Measurements from ENCODE around the gene MYO5C. TPM values are rescaled to one million over a fixed set of nuclear protein-coding genes. Genes with fewer than 3 reads are reported as not detected.

The MYO5C gene
- total RNA-seq, 1 donor from 2014 or later, result 4.5 TPM

GRCh38 chr15:52255008-52255407 lies 40.6 kb downstream of the MYO5C start:
- no peak overlapping the region for H3K4me3 Mint-ChIP-seq (ENCODE audit: unreplicated experiment)
- no peaks in the 10 kb centered on the region for H3K9me3 Mint-ChIP-seq (ENCODE audit: unreplicated experiment)
- Histone ChIP-seq H3K9me3 (ENCODE audit: insufficient read depth, low read depth, low read length) (no peaks in the 10 kb centered on the region), H3K27me3 (ENCODE audit: insufficient read depth, low read length) (no peaks in the 10 kb centered on the region), H3K27ac (ENCODE audit: low read depth, low read length) (peak overlapping the region; percentile 21), H4K20me1 (ENCODE audit: insufficient read depth, low read length) (no peaks in the 10 kb centered on the region), H3K79me2 (ENCODE audit: insufficient read depth, low read length) (no peaks in the 10 kb centered on the region), H2AFZ (ENCODE audit: low read depth, low read length) (no peak overlapping the region), H3K4me3 (ENCODE audit: insufficient read depth, low read depth, low read length) (no peak overlapping the region), H3K9ac (ENCODE audit: low read length) (peak overlapping the region; percentile 6), H3K4me1 (ENCODE audit: insufficient read depth, low read length) (peaks cover 40% of the 10 kb centered on the region), H3K36me3 (ENCODE audit: insufficient read depth, low read length) (no peaks in the 10 kb centered on the region), H3K4me2 (ENCODE audit: low read length) (peak overlapping the region; percentile 21)
- peaks cover 35% of the 10 kb centered on the region for H3K4me1 Mint-ChIP-seq (ENCODE audit: low read depth, unreplicated experiment)
- FAIRE-seq (no peak), DNase-seq (ENCODE audit: low read depth) (peak; percentile 41)
- H3K27me3 Mint-ChIP-seq (ENCODE audit: low read depth, unreplicated experiment), result no peaks in the 10 kb centered on the region
- TF ChIP-seq CTCF (IDR thresholded peaks at IDR 0.05; ENCODE audit: insufficient read depth, low read depth, low read length), result no peak
- no peak for TF ChIP-seq EZH2 (IDR thresholded peaks at IDR 0.05; ENCODE audit: insufficient read depth, low read length)
- H3K27ac Mint-ChIP-seq (ENCODE audit: unreplicated experiment), result no peak overlapping the region
- H3K36me3 Mint-ChIP-seq (ENCODE audit: low read depth, unreplicated experiment), result no peaks in the 10 kb centered on the region

GRCh38 chr15:52254391-52254790 lies 41.2 kb downstream of the MYO5C start:
- Mint-ChIP-seq H3K27ac (ENCODE audit: unreplicated experiment) (no peak overlapping the region), H3K9me3 (ENCODE audit: unreplicated experiment) (no peaks in the 10 kb centered on the region)
- no peak for FAIRE-seq

More at GRCh38 chr15:52254391-52254790, 41.2 kb downstream of the MYO5C start:
- peak overlapping the region; percentile 63 for H3K27ac ChIP-seq (ENCODE audit: low read depth, low read length)
- H3K27me3 ChIP-seq (ENCODE audit: insufficient read depth, low read length), result no peaks in the 10 kb centered on the region
- no peak overlapping the region for H3K9ac ChIP-seq (ENCODE audit: low read length)
- peak overlapping the region; percentile 21 for H3K4me2 ChIP-seq (ENCODE audit: low read length)
- TF ChIP-seq CTCF (IDR thresholded peaks at IDR 0.05; ENCODE audit: insufficient read depth, low read depth, low read length) (no peak), EZH2 (IDR thresholded peaks at IDR 0.05; ENCODE audit: insufficient read depth, low read length) (no peak)
- H3K9me3 ChIP-seq (ENCODE audit: insufficient read depth, low read depth, low read length), result no peaks in the 10 kb centered on the region
- Mint-ChIP-seq H3K27me3 (ENCODE audit: low read depth, unreplicated experiment) (no peaks in the 10 kb centered on the region), H3K4me3 (ENCODE audit: unreplicated experiment) (no peak overlapping the region), H3K4me1 (ENCODE audit: low read depth, unreplicated experiment) (peaks cover 35% of the 10 kb centered on the region), H3K36me3 (ENCODE audit: low read depth, unreplicated experiment) (no peaks in the 10 kb centered on the region)
- DNase-seq (ENCODE audit: low read depth), result no peak
- peaks cover 40% of the 10 kb centered on the region for H3K4me1 ChIP-seq (ENCODE audit: insufficient read depth, low read length)
- H3K36me3 ChIP-seq (ENCODE audit: insufficient read depth, low read length), result no peaks in the 10 kb centered on the region
- no peak overlapping the region for H2AFZ ChIP-seq (ENCODE audit: low read depth, low read length)
- no peaks in the 10 kb centered on the region for H3K79me2 ChIP-seq (ENCODE audit: insufficient read depth, low read length)
- no peaks in the 10 kb centered on the region for H4K20me1 ChIP-seq (ENCODE audit: insufficient read depth, low read length)
- H3K4me3 ChIP-seq (ENCODE audit: insufficient read depth, low read depth, low read length), result no peak overlapping the region

Data from astrocyte (in vitro differentiated cells and primary cell).